Caki2 (cell line): ENCODE results near the gene SRMS. TPM values are rescaled to one million over a fixed set of nuclear protein-coding genes. Genes with fewer than 3 reads are reported as not detected.

ENCODE experiments used
- DNase-seq: peaks from one replicate; pipeline ENCODE4 v3.0.0-alpha.2; 2015; ENCODE audit warnings: low read depth
- in situ Hi-C: cut with HindIII; loops from 2 replicates; pipeline ENCODE4 v1.10.0; 2016; ENCODE audit warnings: low sequenced_read_pairs, low pct_unique_long_range_greater_than_20kb, mixed read lengths
- total RNA-seq: library from RNA; depleted of rRNA; stranded (reverse); fragments of >200 nt; shearing (Covaris generic); gene quantifications from 2 replicates; pipeline ENCODE4 v1.2.3, GENCODE V29; 2014; ENCODE audit warnings: low replicate concordance; rRNA removed

SRMS gene
- not detected in 2 replicates for total RNA-seq

- in situ Hi-C loops, result no loop called here
- no peak for DNase-seq
Observed at GRCh38 chr20:63547725-63548480, at the start of gene SRMS. Gene SRMS, minus strand, starts transcription at chr20:63547749. Its CDS starts 286 bp downstream, at chr20:63547463.

- in situ Hi-C loops, result loop anchor here (25.0 kb wide), 1 partner anchor 309 kb away; the partner anchor contains the start of gene COL20A1
- no peak for DNase-seq
Observed at GRCh38 chr20:63596423-63596822, 48.9 kb upstream of the SRMS start.

- in situ Hi-C loops, result loop anchor here (25.0 kb wide), 1 partner anchor 308 kb away; the partner anchor contains the start of gene COL20A1
Observed at GRCh38 chr20:63595416-63596127, 48.0 kb upstream of the SRMS start.

GRCh38 chr20:63594043-63594561, 46.6 kb upstream of the SRMS start:
- in situ Hi-C loops, result loop anchor here (25.0 kb wide), 1 partner anchor 307 kb away; the partner anchor contains the start of gene COL20A1
- no peak for DNase-seq

More at GRCh38 chr20:63595416-63596127, 48.0 kb upstream of the SRMS start:
- DNase-seq, result no peak

GRCh38 chr20:63592661-63593060, 45.1 kb upstream of the SRMS start:
- DNase-seq, result no peak
- in situ Hi-C loops, result loop anchor here (25.0 kb wide), 1 partner anchor 305 kb away; the partner anchor contains the start of gene COL20A1

- no peak for DNase-seq
- in situ Hi-C loops, result loop anchor here (25.0 kb wide), 1 partner anchor 305 kb away; the partner anchor contains the start of gene COL20A1
Observed at GRCh38 chr20:63591786-63592355, 44.3 kb upstream of the SRMS start.

GRCh38 chr20:63591147-63591533, 43.6 kb upstream of the SRMS start:
- in situ Hi-C loops, result loop anchor here (25.0 kb wide), 1 partner anchor 304 kb away; the partner anchor contains the start of gene COL20A1
- DNase-seq, result no peak

- no peak for DNase-seq
- in situ Hi-C loops, result loop anchor here (25.0 kb wide), 1 partner anchor 303 kb away; the partner anchor contains the start of gene COL20A1
Observed at GRCh38 chr20:63590218-63591146, 42.9 kb upstream of the SRMS start.

GRCh38 chr20:63589261-63590217, 42.0 kb upstream of the SRMS start:
- DNase-seq, result no peak
- in situ Hi-C loops, result loop anchor here (25.0 kb wide), 1 partner anchor 302 kb away; the partner anchor contains the start of gene COL20A1

- in situ Hi-C loops, result loop anchor here (25.0 kb wide), 1 partner anchor 301 kb away; the partner anchor contains the start of gene COL20A1
- no peak for DNase-seq
Observed at GRCh38 chr20:63588641-63589041, 41.1 kb upstream of the SRMS start.

GRCh38 chr20:63587776-63588591, 40.4 kb upstream of the SRMS start:
- no peak for DNase-seq
- in situ Hi-C loops, result loop anchor here (25.0 kb wide), 1 partner anchor 301 kb away; the partner anchor contains the start of gene COL20A1

- in situ Hi-C loops, result loop anchor here (25.0 kb wide), 1 partner anchor 300 kb away; the partner anchor contains the start of gene COL20A1
- DNase-seq, result no peak
Observed at GRCh38 chr20:63587256-63587655, 39.7 kb upstream of the SRMS start.

GRCh38 chr20:63586797-63587196, 39.2 kb upstream of the SRMS start:
- in situ Hi-C loops, result loop anchor here (25.0 kb wide), 1 partner anchor 299 kb away; the partner anchor contains the start of gene COL20A1
- no peak for DNase-seq

GRCh38 chr20:63585616-63586565, 38.3 kb upstream of the SRMS start:
- in situ Hi-C loops, result loop anchor here (25.0 kb wide), 1 partner anchor 299 kb away; the partner anchor contains the start of gene COL20A1

More at GRCh38 chr20:63585616-63586565, 38.3 kb upstream of the SRMS start:
- no peak for DNase-seq
